HepG2 (cell line): ENCODE results near the gene NFE2L3. TPM values are rescaled to one million over a fixed set of nuclear protein-coding genes. Genes with fewer than 3 reads are reported as not detected.

Experiments
- AFF4 ChIP-seq: sonication (generic); formaldehyde crosslinking; IDR thresholded peaks from 2 replicates; pipeline ENCODE4 v1.4.0; 2020; ENCODE audit warnings: missing genetic modification reagents
- AGO2 ChIP-seq: fragments of 200-400 bp; formaldehyde crosslinking; optimal IDR thresholded peaks from 2 replicates; pipeline ENCODE3; 2017; ENCODE audit warnings: mild to moderate bottlenecking, low read depth, low read length, moderate library complexity
- CBFB ChIP-seq: sonication (generic); formaldehyde crosslinking; IDR thresholded peaks from 2 replicates; pipeline ENCODE4 v1.4.0; 2020; ENCODE audit warnings: missing genetic modification reagents
- E2F5 ChIP-seq: sonication (generic); formaldehyde crosslinking; conservative IDR thresholded peaks from 2 replicates; pipeline ENCODE4 v1.4.0; 2020; ENCODE audit warnings: missing genetic modification reagents
- HNRNPLL ChIP-seq: fragments of 200-400 bp; formaldehyde crosslinking; IDR thresholded peaks from 2 replicates; pipeline ENCODE4 v1.6.1; 2017; ENCODE audit warnings: mild to moderate bottlenecking, low read depth, low read length; ENCODE audit not compliant: poor library complexity, severe bottlenecking
- KLF15 ChIP-seq: sonication (generic); formaldehyde crosslinking; IDR thresholded peaks from 2 replicates; pipeline ENCODE4 v1.8.1; 2023; ENCODE audit warnings: borderline replicate concordance, mild to moderate bottlenecking, inconsistent platforms, missing genetic modification reagents, mixed read lengths
- NCOA5 ChIP-seq: sonication (generic); formaldehyde crosslinking; IDR thresholded peaks from 2 replicates; pipeline ENCODE4 v1.4.0; 2020; ENCODE audit warnings: missing genetic modification reagents
- POLR2AphosphoS5 ChIP-seq: IDR thresholded peaks from 2 replicates; pipeline ENCODE4 v1.6.1; 2012; ENCODE audit warnings: low read depth, low read length
- SALL2 ChIP-seq: sonication (generic); formaldehyde crosslinking; IDR thresholded peaks from 2 replicates; pipeline ENCODE4 v1.8.1; 2023; ENCODE audit warnings: mild to moderate bottlenecking, missing genetic modification reagents, inconsistent platforms
- SRSF1 ChIP-seq: fragments of 200-400 bp; formaldehyde crosslinking; optimal IDR thresholded peaks from 2 replicates; pipeline ENCODE3; 2017; ENCODE audit warnings: mild to moderate bottlenecking, low read depth, low read length, moderate library complexity
- TERF1 ChIP-seq: sonication (generic); formaldehyde crosslinking; IDR thresholded peaks from 2 replicates; pipeline ENCODE4 v1.8.0; 2022; ENCODE audit warnings: mild to moderate bottlenecking, missing genetic modification reagents, moderate library complexity
- ZEB1 ChIP-seq: IDR thresholded peaks from 2 replicates; pipeline ENCODE4 v1.6.1; 2012; ENCODE audit warnings: mild to moderate bottlenecking, low read depth, inconsistent platforms; ENCODE audit not compliant: insufficient replicate concordance
- ZFP36L2 ChIP-seq: sonication (generic); formaldehyde crosslinking; IDR thresholded peaks from 2 replicates; pipeline ENCODE4 v1.4.0; 2020; ENCODE audit warnings: missing genetic modification reagents
- ZNF224 ChIP-seq: sonication (generic); formaldehyde crosslinking; IDR thresholded peaks from 2 replicates; pipeline ENCODE4 v1.5.0; 2020; ENCODE audit warnings: mild to moderate bottlenecking, missing genetic modification reagents
- ZNF7 ChIP-seq: IDR thresholded peaks from 2 replicates; pipeline ENCODE4 v1.6.1; 2016; ENCODE audit warnings: missing biosample characterization, missing genetic modification reagents
- ZNF788 ChIP-seq: sonication (generic); formaldehyde crosslinking; IDR thresholded peaks from 2 replicates; pipeline ENCODE4 v1.5.0; 2020; ENCODE audit warnings: mild to moderate bottlenecking, missing genetic modification reagents, borderline replicate concordance
- polyA plus RNA-seq, 8 experiments: library from polyadenylated mRNA; depleted of rRNA in 3 of 8; stranded (reverse) in 7 of 8; unstranded in 1 of 8; fragments of >200 nt; fragmentation: Illumina TruSeq in 4 of 8; extraction: Trizol in 4 of 8; gene quantifications; 2 replicates each; pipeline versions ENCODE4 v1.2.1 to v1.2.3, GENCODE V29; 2011 to 2016; ENCODE audit warnings: low read depth in 4 of 8, missing spikeins in 1 of 8, mixed read lengths in 1 of 8; ENCODE audit not compliant: insufficient read depth in 1 of 8
- total RNA-seq, 5 experiments: library from RNA; depleted of rRNA; stranded (reverse); fragments of >200 nt; fragmentation: Illumina TruSeq; extraction: Trizol; gene quantifications; 2 replicates each; pipeline ENCODE4 v1.2.3, GENCODE V29; 2016; ENCODE audit warnings: low read depth in 1 of 5
- TF ChIP-seq, protein P1 (sequence below): sonication (generic); formaldehyde crosslinking; IDR thresholded peaks from 2 replicates; pipeline ENCODE4 v1.4.0; 2020; ENCODE audit warnings: mild to moderate bottlenecking, low read depth, missing genetic modification reagents
- TF ChIP-seq, protein P2 (sequence below): sonication (generic); IDR thresholded peaks from 2 replicates; pipeline ENCODE4 v1.6.1; 2016; ENCODE audit warnings: low read depth, borderline replicate concordance
- TF ChIP-seq, protein P3 (sequence below): sonication (generic); formaldehyde crosslinking; conservative IDR thresholded peaks from 2 replicates; pipeline ENCODE4 v1.8.0; 2022; ENCODE audit warnings: mild to moderate bottlenecking, moderate library complexity, missing genetic modification reagents

The NFE2L3 gene
- total and polyA plus RNA-seq, 2 of the 13 experiments (the other 11 are each of a cell fraction or from before 2014, with no cell fraction given), result 11.4 to 19.4 TPM

- TF ChIP-seq SRSF1, result peak; percentile 100
- TF ChIP-seq TERF1 (CRISPR knock-in tag), result no peak
- 0 out of 2 replicates have a peak, but pooled peaks have one; percentile 35 for TF ChIP-seq ZNF7 (CRISPR knock-in tag)
- peak; percentile 75; the same call in 1 of the 2 replicates for TF ChIP-seq CBFB
- peak; percentile 97 for TF ChIP-seq POLR2AphosphoS5
- TF ChIP-seq, protein P1, sequence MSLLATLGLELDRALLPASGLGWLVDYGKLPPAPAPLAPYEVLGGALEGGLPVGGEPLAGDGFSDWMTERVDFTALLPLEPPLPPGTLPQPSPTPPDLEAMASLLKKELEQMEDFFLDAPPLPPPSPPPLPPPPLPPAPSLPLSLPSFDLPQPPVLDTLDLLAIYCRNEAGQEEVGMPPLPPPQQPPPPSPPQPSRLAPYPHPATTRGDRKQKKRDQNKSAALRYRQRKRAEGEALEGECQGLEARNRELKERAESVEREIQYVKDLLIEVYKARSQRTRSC (CRISPR knock-in tag), result no peak
- TF ChIP-seq ZNF788 (CRISPR knock-in tag), result peak; percentile 76; the same call in 1 of the 2 replicates
- peak; percentile 65 for TF ChIP-seq SALL2 (CRISPR knock-in tag)
- TF ChIP-seq, protein P2, sequence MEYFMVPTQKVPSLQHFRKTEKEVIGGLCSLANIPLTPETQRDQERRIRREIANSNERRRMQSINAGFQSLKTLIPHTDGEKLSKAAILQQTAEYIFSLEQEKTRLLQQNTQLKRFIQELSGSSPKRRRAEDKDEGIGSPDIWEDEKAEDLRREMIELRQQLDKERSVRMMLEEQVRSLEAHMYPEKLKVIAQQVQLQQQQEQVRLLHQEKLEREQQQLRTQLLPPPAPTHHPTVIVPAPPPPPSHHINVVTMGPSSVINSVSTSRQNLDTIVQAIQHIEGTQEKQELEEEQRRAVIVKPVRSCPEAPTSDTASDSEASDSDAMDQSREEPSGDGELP, result no peak
- TF ChIP-seq KLF15 (CRISPR knock-in tag), result peak; percentile 92; the same call in 1 of the 2 replicates
- TF ChIP-seq ZNF224, result peak; percentile 32; the same call in 1 of the 2 replicates
- TF ChIP-seq HNRNPLL, result peak; percentile 100
- TF ChIP-seq AFF4, result peak; percentile 58; the same call in 1 of the 2 replicates
- peak; percentile 97 for TF ChIP-seq AGO2
- TF ChIP-seq NCOA5 (CRISPR knock-in tag), result 0 out of 2 replicates have a peak, but pooled peaks have one; percentile 57
- peak; percentile 83 for TF ChIP-seq ZEB1
- TF ChIP-seq ZFP36L2 (CRISPR knock-in tag), result 0 out of 2 replicates have a peak, but pooled peaks have one; percentile 39
- TF ChIP-seq, protein P3, sequence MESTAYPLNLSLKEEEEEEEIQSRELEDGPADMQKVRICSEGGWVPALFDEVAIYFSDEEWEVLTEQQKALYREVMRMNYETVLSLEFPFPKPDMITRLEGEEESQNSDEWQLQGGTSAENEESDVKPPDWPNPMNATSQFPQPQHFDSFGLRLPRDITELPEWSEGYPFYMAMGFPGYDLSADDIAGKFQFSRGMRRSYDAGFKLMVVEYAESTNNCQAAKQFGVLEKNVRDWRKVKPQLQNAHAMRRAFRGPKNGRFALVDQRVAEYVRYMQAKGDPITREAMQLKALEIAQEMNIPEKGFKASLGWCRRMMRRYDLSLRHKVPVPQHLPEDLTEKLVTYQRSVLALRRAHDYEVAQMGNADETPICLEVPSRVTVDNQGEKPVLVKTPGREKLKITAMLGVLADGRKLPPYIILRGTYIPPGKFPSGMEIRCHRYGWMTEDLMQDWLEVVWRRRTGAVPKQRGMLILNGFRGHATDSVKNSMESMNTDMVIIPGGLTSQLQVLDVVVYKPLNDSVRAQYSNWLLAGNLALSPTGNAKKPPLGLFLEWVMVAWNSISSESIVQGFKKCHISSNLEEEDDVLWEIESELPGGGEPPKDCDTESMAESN (CRISPR knock-in tag), result 0 out of 2 replicates have a peak, but pooled peaks have one; percentile 39
- TF ChIP-seq E2F5, result peak; percentile 93
These were observed 48.6 kb downstream of the NFE2L3 start, which contains the start of gene HNRNPA2B1 (continued) for GRCh38 chr7:26200444-26201246.
